T-helper 22 cell (primary cell): ENCODE measurements around the gene MMP15.
"Not testable (repeated sequence)": the region's sequence is repeated elsewhere in the genome, so short reads cannot be mapped to it uniquely, and the experiment has no call there.

ENCODE experiments used
- DNase-seq: peaks from one replicate; pipeline ENCODE4 v3.0.0-alpha.2; 2020; ENCODE audit warnings: low read depth

The MMP15 gene

GRCh38 chr16:58025351-58026138 is at the start of gene MMP15:
MMP15 (plus strand) TSS chr16:58025754; CDS start chr16:58026351, 597 bp downstream.
- peak; percentile 51 for DNase-seq

- DNase-seq, result no peak
Measured at GRCh38 chr16:57976331-57976796, 49.2 kb upstream of the MMP15 start.

GRCh38 chr16:57977418-57978069 is 48.0 kb upstream of the MMP15 start:
- DNase-seq, result no peak

GRCh38 chr16:57978070-57978465 is 47.5 kb upstream of the MMP15 start:
- DNase-seq, result not testable (repeated sequence)

GRCh38 chr16:57979006-57979585 is 46.5 kb upstream of the MMP15 start:
- no peak for DNase-seq

GRCh38 chr16:57981636-57982035 is 43.9 kb upstream of the MMP15 start:
- no peak for DNase-seq

GRCh38 chr16:57982385-57982784 is 43.2 kb upstream of the MMP15 start:
- DNase-seq, result no peak

- DNase-seq, result peak; percentile 93
Measured at GRCh38 chr16:57984443-57985203, 40.9 kb upstream of the MMP15 start.

GRCh38 chr16:57985204-57986181 is 40.1 kb upstream of the MMP15 start:
- DNase-seq, result no peak

- no peak for DNase-seq
Measured at GRCh38 chr16:57986196-57986595, 39.4 kb upstream of the MMP15 start.

GRCh38 chr16:57987441-57988177 is 37.9 kb upstream of the MMP15 start:
- DNase-seq, result no peak

GRCh38 chr16:57988929-57989328 is 36.6 kb upstream of the MMP15 start:
- no peak for DNase-seq

- DNase-seq, result no peak
Measured at GRCh38 chr16:57991551-57992059, 33.9 kb upstream of the MMP15 start.

- DNase-seq, result no peak
Measured at GRCh38 chr16:57992084-57992483, 33.5 kb upstream of the MMP15 start.

GRCh38 chr16:57993438-57993837 is 32.1 kb upstream of the MMP15 start:
- DNase-seq, result no peak

- no peak for DNase-seq
Measured at GRCh38 chr16:57993897-57994296, 31.7 kb upstream of the MMP15 start.

GRCh38 chr16:57994361-57994760 is 31.2 kb upstream of the MMP15 start:
- no peak for DNase-seq

- DNase-seq, result no peak
Measured at GRCh38 chr16:57994778-57995177, 30.8 kb upstream of the MMP15 start.

GRCh38 chr16:57995721-57996405 is 29.7 kb upstream of the MMP15 start:
- no peak for DNase-seq
